T-cell (primary cell): ENCODE results near the gene BMAL2. TPM values are rescaled to one million over a fixed set of nuclear protein-coding genes. Genes with fewer than 3 reads are reported as not detected.

ENCODE experiments used
- ATAC-seq, 4 experiments: fragments of 200-7000 bp in 3 of 4; fragments of 150-1000 bp in 1 of 4; cut with Tn5 transposase; replicated peaks in 1 of 4; 1 replicate in 3 of 4; 2 replicates in 1 of 4; pipeline ENCODE4 v1.10.0; 2021; ENCODE audit warnings: moderate library complexity in 3 of 4, mild to moderate bottlenecking in 2 of 4, moderate number of reproducible peaks in 1 of 4
- CTCF ChIA-PET, 2 donors: fragments of 300-600 bp; sonication (Branson Sonifier 250); formaldehyde crosslinking; loops; one replicate each; lab custom pipeline; 2022; ENCODE audit warnings: antibody characterized with exemption in 2 of 2; lab: Charles Lee
- POLR2A ChIA-PET, 2 donors: fragments of 300-600 bp; sonication (Branson Sonifier 250); formaldehyde crosslinking; loops; one replicate each; lab custom pipeline; 2022; ENCODE audit warnings: antibody characterized with exemption in 2 of 2; lab: Charles Lee
- DNase-seq, 35 experiments: peaks; one replicate each; pipeline versions ENCODE4 v3.0.0 to v3.0.0-alpha.2; 2013 to 2023
- H3K27ac ChIP-seq: one replicate; pipeline ENCODE4 v1.5.1; 2013; ENCODE audit warnings: low read length
- H3K27me3 ChIP-seq, 2 experiments: replicated peaks in 1 of 2; 1 replicate in 1 of 2; 2 replicates in 1 of 2; pipeline versions ENCODE4 v1.6.1 to v1.7.0; 2013; ENCODE audit warnings: low read length in 1 of 2, mixed read lengths in 1 of 2; ENCODE audit not compliant: control insufficient read depth in 2 of 2, insufficient read depth in 2 of 2; ENCODE audit errors: extremely low read depth in 1 of 2
- H3K36me3 ChIP-seq, 2 donors: 1 replicate in 1 of 2; 2 replicates in 1 of 2; pipeline versions ENCODE4 v1.6.1 to v1.7.0; 2013; ENCODE audit warnings: low read length in 1 of 2; ENCODE audit not compliant: control insufficient read depth in 2 of 2, insufficient read depth in 1 of 2; ENCODE audit errors: extremely low read depth in 1 of 2
- H3K4me1 ChIP-seq, 2 experiments: 1 replicate in 1 of 2; 2 replicates in 1 of 2; pipeline versions ENCODE4 v1.6.1 to v1.7.0; 2013; ENCODE audit warnings: low read length in 2 of 2, mixed read lengths in 1 of 2; ENCODE audit not compliant: insufficient read depth in 2 of 2, control insufficient read depth in 1 of 2; ENCODE audit errors: extremely low read depth in 1 of 2
- H3K4me3 ChIP-seq, 2 donors: 1 replicate in 1 of 2; 2 replicates in 1 of 2; pipeline versions ENCODE4 v1.5.1 to v1.7.0; 2013; ENCODE audit warnings: mild to moderate bottlenecking in 2 of 2, low read length in 1 of 2, moderate library complexity in 1 of 2; ENCODE audit not compliant: control insufficient read depth in 1 of 2; ENCODE audit errors: extremely low read depth in 1 of 2
- H3K9me3 ChIP-seq: 2 replicates; pipeline ENCODE4 v1.7.0; 2013
- H3K27ac Mint-ChIP-seq, 2 donors: one replicate each; pipeline ENCODE4 v1.8.0; 2020 to 2021; ENCODE audit warnings: mild to moderate bottlenecking in 2 of 2, mixed read lengths in 2 of 2
- H3K27me3 Mint-ChIP-seq, 2 donors: one replicate each; pipeline ENCODE4 v1.8.0; 2021 to 2022; ENCODE audit warnings: mixed read lengths in 2 of 2
- H3K36me3 Mint-ChIP-seq: one replicate; pipeline ENCODE4 v1.8.0; 2021; ENCODE audit warnings: mixed read lengths
- H3K4me1 Mint-ChIP-seq, 3 donors: one replicate each; pipeline ENCODE4 v1.8.0; 2020 to 2022; ENCODE audit warnings: mixed read lengths in 3 of 3, mild to moderate bottlenecking in 1 of 3
- H3K4me3 Mint-ChIP-seq, 3 donors: one replicate each; pipeline ENCODE4 v1.8.0; 2020 to 2022; ENCODE audit warnings: mild to moderate bottlenecking in 3 of 3, mixed read lengths in 3 of 3, moderate library complexity in 3 of 3
- H3K9me3 Mint-ChIP-seq, 3 donors: one replicate each; pipeline ENCODE4 v1.8.0; 2020 to 2022; ENCODE audit warnings: mixed read lengths in 3 of 3
- WGBS: methylation state at CpG from one replicate; pipeline ENCODE4 v1.1.5; 2013; ENCODE audit warnings: missing lambda C conversion rate; ENCODE audit not compliant: insufficient coverage; 5-methylcytosine and 5-hydroxymethylcytosine counted together
- total RNA-seq, 35 experiments: library from RNA in 6 of 35; stranded (reverse) in 6 of 35; fragments of 120-200 nt in 1 of 35; gene quantifications; one replicate each; pipeline versions ENCODE4 v1.2.1 to v1.2.4 and lab custom pipeline; 2013 to 2026

BMAL2 gene
- total RNA-seq, 5 donors from 2014 or later (not counting 1 experiment from before 2014, with no cell fraction given), result 0.28 to 1.2 (median 0.70) TPM

- WGBS, result no CpG with 5 or more reads among the region's 1 CpG
- Histone ChIP-seq H3K4me3 (no peak overlapping the region), H3K9me3 (no peaks in the 10 kb centered on the region), H3K36me3 (no peaks in the 10 kb centered on the region), H3K27ac (no peak overlapping the region), H3K4me1 (no peaks in the 10 kb centered on the region), H3K27me3 (no peaks in the 10 kb centered on the region)
- Mint-ChIP-seq H3K36me3 (peaks cover 9% of the 10 kb centered on the region), H3K9me3 (no peaks in the 10 kb centered on the region), H3K4me1 (peaks cover 6 to 23% (median 7%) of the 10 kb centered on the region in 3 donors), H3K4me3 (no peak overlapping the region), H3K27ac (no peak overlapping the region), H3K27me3 (no peaks in the 10 kb centered on the region)
- POLR2A ChIA-PET, result no interaction called here
- CTCF ChIA-PET, result no interaction called here
- DNase-seq (no peak), ATAC-seq (no peak)
These were observed 40.8 kb upstream of the BMAL2 start for GRCh38 chr12:27291862-27292261.

GRCh38 chr12:27292718-27293117 is 39.9 kb upstream of the BMAL2 start:
- CTCF ChIA-PET, result no interaction called here

GRCh38 chr12:27293463-27293862 is 39.2 kb upstream of the BMAL2 start:
- DNase-seq, result no peak
- H3K4me3 Mint-ChIP-seq, result no peak overlapping the region
- Histone ChIP-seq H3K27ac (no peak overlapping the region), H3K27me3 (no peaks in the 10 kb centered on the region), H3K36me3 (peaks cover 0 to 7% of the 10 kb centered on the region in 2 donors), H3K9me3 (no peaks in the 10 kb centered on the region), H3K4me1 (no peaks in the 10 kb centered on the region), H3K4me3 (no peak overlapping the region)
- CTCF ChIA-PET, result no interaction called here
- H3K27ac Mint-ChIP-seq, result no peak overlapping the region
- ATAC-seq, result no peak
- H3K27me3 Mint-ChIP-seq, result no peaks in the 10 kb centered on the region
- POLR2A ChIA-PET, result no interaction called here
- H3K4me1 Mint-ChIP-seq, result peaks cover 6 to 16% (median 7%) of the 10 kb centered on the region in 3 donors
- no CpG with 5 or more reads among the region's 3 CpGs for WGBS
- H3K9me3 Mint-ChIP-seq, result no peaks in the 10 kb centered on the region
- H3K36me3 Mint-ChIP-seq, result peaks cover 17% of the 10 kb centered on the region

More at GRCh38 chr12:27292718-27293117, 39.9 kb upstream of the BMAL2 start:
- Mint-ChIP-seq H3K27ac (no peak overlapping the region), H3K4me1 (peaks cover 6 to 18% (median 7%) of the 10 kb centered on the region in 3 donors), H3K27me3 (no peaks in the 10 kb centered on the region), H3K4me3 (no peak overlapping the region), H3K9me3 (no peaks in the 10 kb centered on the region), H3K36me3 (peaks cover 11% of the 10 kb centered on the region)
- POLR2A ChIA-PET, result no interaction called here
- Histone ChIP-seq H3K27me3 (no peaks in the 10 kb centered on the region), H3K4me3 (no peak overlapping the region), H3K9me3 (no peaks in the 10 kb centered on the region), H3K27ac (no peak overlapping the region), H3K36me3 (peaks cover 0 to 1% of the 10 kb centered on the region in 2 donors), H3K4me1 (no peaks in the 10 kb centered on the region)
- ATAC-seq, result no peak
- no peak for DNase-seq
- 100% methylated on average over 1 of the region's 2 CpGs for WGBS

- Mint-ChIP-seq H3K27me3 (no peaks in the 10 kb centered on the region), H3K36me3 (peaks cover 28% of the 10 kb centered on the region), H3K4me3 (no peak overlapping the region), H3K9me3 (no peaks in the 10 kb centered on the region), H3K4me1 (peaks cover 0 to 6% (median 2%) of the 10 kb centered on the region in 3 donors), H3K27ac (no peak overlapping the region)
- Histone ChIP-seq H3K9me3 (no peaks in the 10 kb centered on the region), H3K4me1 (no peaks in the 10 kb centered on the region), H3K27me3 (no peaks in the 10 kb centered on the region), H3K27ac (no peak overlapping the region), H3K36me3 (peaks cover 0 to 14% of the 10 kb centered on the region in 2 donors), H3K4me3 (no peak overlapping the region)
- ChIA-PET CTCF (interaction anchor here (0.7 to 2.1 kb wide), 4 partner anchors 10 to 281 kb away, joined by 3 to 15 read pairs (median 4); no protein-coding TSS in a partner anchor), POLR2A (interaction anchor here in 1 of 2 donors (0.5 to 0.8 kb wide), 2 partner anchors 52 to 1010 kb away, joined by 3 read pairs; no protein-coding TSS in a partner anchor)
- 90% methylated on average over 4 of the region's 6 CpGs for WGBS
- DNase-seq (no peak), ATAC-seq (no peak)
These were observed 36.0 kb upstream of the BMAL2 start for GRCh38 chr12:27296674-27297073.

- no peak overlapping the region for H3K27ac ChIP-seq
- DNase-seq (no peak), ATAC-seq (no peak)
- H3K9me3 ChIP-seq, result no peaks in the 10 kb centered on the region
- peak overlapping the region in 1 of 2 donors; percentile 31 for H3K27ac Mint-ChIP-seq
- no CpG with 5 or more reads among the region's 4 CpGs for WGBS
- H3K4me1 ChIP-seq, result no peaks in the 10 kb centered on the region
- peaks cover 0 to 6% (median 0%) of the 10 kb centered on the region in 3 donors for H3K4me1 Mint-ChIP-seq
- peaks cover 30% of the 10 kb centered on the region for H3K36me3 Mint-ChIP-seq
- no peaks in the 10 kb centered on the region for H3K27me3 Mint-ChIP-seq
- H3K4me3 Mint-ChIP-seq, result no peak overlapping the region
- ChIA-PET POLR2A (interaction anchor here in 1 of 2 donors (0.5 to 0.8 kb wide), 3 partner anchors 20 to 1009 kb away, joined by 3 to 5 read pairs (median 3); no protein-coding TSS in a partner anchor), CTCF (interaction anchor here (0.6 to 2.1 kb wide), 4 partner anchors 9 to 10 kb away, joined by 3 to 15 read pairs (median 4); no protein-coding TSS in a partner anchor)
- no peaks in the 10 kb centered on the region for H3K27me3 ChIP-seq
- H3K36me3 ChIP-seq, result peaks cover 0 to 18% of the 10 kb centered on the region in 2 donors
- no peak overlapping the region for H3K4me3 ChIP-seq
- no peaks in the 10 kb centered on the region for H3K9me3 Mint-ChIP-seq
These were observed 35.1 kb upstream of the BMAL2 start for GRCh38 chr12:27297566-27297965.

GRCh38 chr12:27299102-27299501 is 33.5 kb upstream of the BMAL2 start:
- ChIA-PET CTCF (no interaction called here), POLR2A (no interaction called here)
- H3K4me3 ChIP-seq, result no peak overlapping the region
- H3K4me3 Mint-ChIP-seq, result no peak overlapping the region
- no peaks in the 10 kb centered on the region for H3K9me3 Mint-ChIP-seq
- DNase-seq (no peak), ATAC-seq (no peak)
- no peak overlapping the region for H3K27ac Mint-ChIP-seq
- no peaks in the 10 kb centered on the region for H3K4me1 ChIP-seq
- no peaks in the 10 kb centered on the region for H3K27me3 Mint-ChIP-seq
- no CpG with 5 or more reads among the region's 1 CpG for WGBS
- H3K4me1 Mint-ChIP-seq, result peaks cover 0 to 6% (median 0%) of the 10 kb centered on the region in 3 donors
- peaks cover 0 to 22% of the 10 kb centered on the region in 2 donors for H3K36me3 ChIP-seq
- H3K36me3 Mint-ChIP-seq, result peaks cover 30% of the 10 kb centered on the region
- no peak overlapping the region for H3K27ac ChIP-seq
- H3K27me3 ChIP-seq, result no peaks in the 10 kb centered on the region
- H3K9me3 ChIP-seq, result no peaks in the 10 kb centered on the region
